Measurements from ENCODE around the gene HS3ST1.

Gene HS3ST1

DNA sequence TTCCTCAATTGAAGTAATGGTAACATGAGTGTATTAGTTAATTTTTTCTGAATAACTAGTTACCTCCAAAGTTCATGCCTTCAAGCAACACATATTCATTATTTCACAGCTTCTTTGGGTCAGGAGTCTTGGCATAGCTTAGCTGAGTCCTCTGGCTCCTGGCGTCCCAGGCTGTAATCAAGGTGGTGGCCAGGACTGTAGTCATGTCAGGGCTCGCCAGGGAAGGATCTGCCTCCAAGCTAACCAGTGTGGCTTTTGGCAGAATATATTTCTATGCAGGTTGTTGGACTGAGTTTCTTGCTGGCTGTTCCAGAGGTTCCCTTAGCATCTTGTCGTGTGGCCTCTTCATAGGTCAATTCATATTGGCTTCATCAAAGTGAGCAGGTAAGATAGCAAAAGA lies 10.0 kb upstream of the HS3ST1 start:
- no peak for DNase-seq
- Histone ChIP-seq H3K4me1 (no peaks in the 10 kb centered on the region), H3K9me3 (no peaks in the 10 kb centered on the region), H3K4me3 (ENCODE audit: low read depth, low read length) (no peak overlapping the region), H3K36me3 (no peaks in the 10 kb centered on the region), H3K27me3 (no peaks in the 10 kb centered on the region)
- TF ChIP-seq, protein P1, sequence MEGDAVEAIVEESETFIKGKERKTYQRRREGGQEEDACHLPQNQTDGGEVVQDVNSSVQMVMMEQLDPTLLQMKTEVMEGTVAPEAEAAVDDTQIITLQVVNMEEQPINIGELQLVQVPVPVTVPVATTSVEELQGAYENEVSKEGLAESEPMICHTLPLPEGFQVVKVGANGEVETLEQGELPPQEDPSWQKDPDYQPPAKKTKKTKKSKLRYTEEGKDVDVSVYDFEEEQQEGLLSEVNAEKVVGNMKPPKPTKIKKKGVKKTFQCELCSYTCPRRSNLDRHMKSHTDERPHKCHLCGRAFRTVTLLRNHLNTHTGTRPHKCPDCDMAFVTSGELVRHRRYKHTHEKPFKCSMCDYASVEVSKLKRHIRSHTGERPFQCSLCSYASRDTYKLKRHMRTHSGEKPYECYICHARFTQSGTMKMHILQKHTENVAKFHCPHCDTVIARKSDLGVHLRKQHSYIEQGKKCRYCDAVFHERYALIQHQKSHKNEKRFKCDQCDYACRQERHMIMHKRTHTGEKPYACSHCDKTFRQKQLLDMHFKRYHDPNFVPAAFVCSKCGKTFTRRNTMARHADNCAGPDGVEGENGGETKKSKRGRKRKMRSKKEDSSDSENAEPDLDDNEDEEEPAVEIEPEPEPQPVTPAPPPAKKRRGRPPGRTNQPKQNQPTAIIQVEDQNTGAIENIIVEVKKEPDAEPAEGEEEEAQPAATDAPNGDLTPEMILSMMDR (IDR thresholded peaks at IDR 0.05; ENCODE audit: low read depth, low read length), result no peak

DNA sequence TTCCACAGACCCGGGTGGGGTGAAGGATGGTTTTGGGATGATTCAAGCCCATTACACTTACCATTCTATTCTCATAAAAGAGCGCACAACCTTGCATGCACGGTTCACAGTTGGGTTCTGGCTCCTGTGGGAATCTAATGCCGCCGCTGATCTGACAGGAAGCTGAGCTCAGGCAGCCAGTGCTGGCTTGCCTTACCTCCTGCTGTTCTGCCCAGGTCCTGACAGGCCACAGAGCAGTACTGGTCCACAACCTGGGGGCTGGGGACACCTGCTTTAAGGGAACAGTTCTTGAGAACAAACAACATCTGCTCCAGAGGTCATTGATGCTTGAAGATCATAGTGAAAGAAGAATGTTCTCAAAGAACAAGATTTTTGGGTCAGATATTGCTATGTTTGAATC lies 8.0 kb upstream of the HS3ST1 start:
- H3K9me3 ChIP-seq, result no peaks in the 10 kb centered on the region
- no peak overlapping the region for H3K4me3 ChIP-seq (ENCODE audit: low read depth, low read length)
- TF ChIP-seq, protein P1 (IDR thresholded peaks at IDR 0.05; ENCODE audit: low read depth, low read length), result no peak
- DNase-seq, result no peak
- H3K27me3 ChIP-seq, result no peaks in the 10 kb centered on the region
- H3K36me3 ChIP-seq, result no peaks in the 10 kb centered on the region
- no peaks in the 10 kb centered on the region for H3K4me1 ChIP-seq

DNA sequence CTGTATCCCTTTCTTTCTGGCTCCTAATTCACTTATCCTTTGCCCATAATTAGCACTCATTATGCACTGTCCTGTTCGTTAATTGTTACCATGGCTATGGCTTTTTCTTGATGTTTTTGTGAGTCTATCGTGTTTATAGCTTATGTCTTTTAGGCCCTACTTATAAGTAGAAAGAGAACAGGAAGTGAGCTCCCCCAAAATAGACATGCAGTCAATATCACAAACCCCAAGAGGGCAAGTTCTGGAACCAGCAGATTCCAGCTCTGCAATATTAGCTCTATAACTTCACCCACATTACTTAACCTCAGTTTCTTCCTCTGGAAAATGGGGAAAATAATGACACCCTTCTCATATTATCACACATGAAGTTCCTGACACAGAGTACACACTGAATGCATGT lies 7.4 kb upstream of the HS3ST1 start:
- Histone ChIP-seq H3K4me1 (no peaks in the 10 kb centered on the region), H3K9me3 (no peaks in the 10 kb centered on the region), H3K27me3 (no peaks in the 10 kb centered on the region), H3K36me3 (no peaks in the 10 kb centered on the region), H3K4me3 (ENCODE audit: low read depth, low read length) (no peak overlapping the region)
- no peak for DNase-seq
- TF ChIP-seq, protein P1 (IDR thresholded peaks at IDR 0.05; ENCODE audit: low read depth, low read length), result no peak

DNA sequence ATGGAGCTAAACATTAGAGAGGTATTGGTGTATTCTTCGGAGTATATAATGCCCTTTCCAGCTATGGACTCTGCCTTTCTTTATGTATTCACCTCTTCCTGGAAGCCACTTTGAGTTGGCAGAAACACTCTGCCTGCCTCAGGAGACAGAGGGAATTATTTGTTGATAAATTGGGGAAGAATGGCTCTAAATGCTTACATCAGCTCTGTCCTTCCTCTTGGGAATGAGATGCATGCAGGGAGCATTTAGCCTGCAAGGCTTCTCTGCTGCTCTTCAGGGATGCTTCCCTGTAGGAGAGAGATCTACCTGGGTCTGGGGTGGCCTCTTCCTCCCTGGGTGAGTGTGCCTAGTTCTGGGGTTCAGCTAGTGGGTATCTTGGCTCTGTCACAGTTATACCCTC lies 6.9 kb upstream of the HS3ST1 start:
- Histone ChIP-seq H3K36me3 (no peaks in the 10 kb centered on the region), H3K9me3 (no peaks in the 10 kb centered on the region), H3K27me3 (no peaks in the 10 kb centered on the region), H3K4me1 (no peaks in the 10 kb centered on the region), H3K4me3 (ENCODE audit: low read depth, low read length) (no peak overlapping the region)
- no peak for DNase-seq
- TF ChIP-seq, protein P1 (IDR thresholded peaks at IDR 0.05; ENCODE audit: low read depth, low read length), result no peak

DNA sequence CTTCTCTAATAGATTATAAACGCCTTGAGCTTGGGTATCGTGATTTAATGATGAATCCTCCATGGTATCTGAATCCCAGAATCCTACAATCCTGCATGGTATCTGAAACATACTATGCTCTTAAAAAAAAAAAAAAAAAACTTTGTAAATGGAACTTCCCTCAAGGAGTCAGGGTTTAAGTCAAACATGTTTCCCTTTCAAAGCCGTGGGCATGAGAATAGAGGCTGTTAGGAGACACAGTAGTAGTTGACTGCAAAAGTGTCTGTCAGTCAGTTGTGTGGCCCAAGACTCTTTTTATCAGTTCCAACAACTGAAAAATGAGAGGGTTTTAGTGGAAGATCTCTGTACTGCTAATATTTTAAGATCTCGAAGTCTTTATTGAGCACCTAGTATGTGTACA lies 2.4 kb upstream of the HS3ST1 start:
- Histone ChIP-seq H3K4me3 (ENCODE audit: low read depth, low read length) (no peak overlapping the region), H3K4me1 (no peaks in the 10 kb centered on the region), H3K9me3 (no peaks in the 10 kb centered on the region), H3K36me3 (no peaks in the 10 kb centered on the region), H3K27me3 (no peaks in the 10 kb centered on the region)
- TF ChIP-seq, protein P1 (IDR thresholded peaks at IDR 0.05; ENCODE audit: low read depth, low read length), result no peak
- DNase-seq, result no peak

DNA sequence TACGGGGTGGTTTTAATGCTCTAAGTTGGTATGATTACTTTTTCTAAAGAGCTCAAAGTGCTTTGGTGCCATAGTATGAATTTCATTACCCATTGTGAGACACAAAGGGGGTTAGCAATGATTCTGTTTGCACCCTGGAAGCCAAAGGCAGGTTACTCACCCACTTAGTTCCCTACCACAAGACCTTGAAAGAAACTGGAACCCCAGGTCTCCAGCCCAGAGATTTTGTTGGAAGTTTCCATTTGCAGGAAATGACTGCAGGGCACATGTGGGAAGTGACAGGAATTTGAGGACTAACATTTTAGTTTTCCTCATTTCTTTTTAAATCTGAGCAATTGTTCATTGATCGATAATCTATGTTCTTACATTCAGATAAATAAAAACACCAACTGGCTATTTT lies 1.8 kb upstream of the HS3ST1 start:
- no peaks in the 10 kb centered on the region for H3K27me3 ChIP-seq
- H3K9me3 ChIP-seq, result no peaks in the 10 kb centered on the region
- no peaks in the 10 kb centered on the region for H3K4me1 ChIP-seq
- no peaks in the 10 kb centered on the region for H3K36me3 ChIP-seq
- DNase-seq, result no peak
- TF ChIP-seq, protein P1 (IDR thresholded peaks at IDR 0.05; ENCODE audit: low read depth, low read length), result no peak
- no peak overlapping the region for H3K4me3 ChIP-seq (ENCODE audit: low read depth, low read length)
